ENCODE measurements around the gene DLL4.

Gene DLL4

DNA sequence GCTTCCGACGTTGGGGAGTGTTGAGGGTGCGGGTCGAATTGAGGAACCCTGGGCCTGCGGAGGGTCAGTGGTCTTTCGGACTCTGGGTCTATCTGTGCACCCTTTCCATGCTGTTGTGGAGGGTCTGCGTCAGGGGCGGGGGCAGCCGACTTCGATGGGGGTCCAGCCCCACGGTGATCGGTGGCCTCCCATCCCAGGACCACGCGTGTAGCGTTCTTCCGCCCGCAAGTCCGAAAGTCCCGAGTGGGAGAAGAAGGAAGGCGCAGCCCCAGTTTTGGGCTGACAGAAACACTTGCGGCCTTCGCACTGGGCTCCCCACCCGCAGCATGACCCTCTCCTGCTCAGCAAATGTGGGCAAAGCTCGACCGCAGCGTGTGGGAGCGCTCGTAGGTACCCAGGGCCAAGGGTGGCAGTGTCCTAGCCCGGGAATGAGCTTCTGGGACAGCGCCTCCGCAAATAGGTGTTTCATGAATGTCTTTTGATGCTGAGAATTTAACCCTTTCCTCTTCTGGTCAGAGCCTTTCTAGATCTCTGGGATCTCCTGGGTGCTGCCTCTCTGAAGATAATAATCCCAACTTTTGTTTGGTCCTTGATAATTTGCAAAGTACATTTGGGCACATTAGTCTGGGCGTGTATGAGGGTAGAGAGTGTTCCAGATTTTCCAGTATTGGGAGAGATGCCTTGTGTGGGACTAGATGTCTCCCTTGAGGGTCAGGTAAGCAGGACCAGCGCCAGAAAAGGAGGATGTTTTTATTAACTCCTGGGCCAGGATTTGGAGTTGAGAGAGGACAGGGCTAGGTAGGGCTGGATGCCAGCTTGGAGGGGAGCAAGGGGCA lies 2.3 kb upstream of the DLL4 start:
- no peak for DNase-seq (ENCODE audit: low read depth in 3 of 3, low spot score in 1 of 3)

DNA sequence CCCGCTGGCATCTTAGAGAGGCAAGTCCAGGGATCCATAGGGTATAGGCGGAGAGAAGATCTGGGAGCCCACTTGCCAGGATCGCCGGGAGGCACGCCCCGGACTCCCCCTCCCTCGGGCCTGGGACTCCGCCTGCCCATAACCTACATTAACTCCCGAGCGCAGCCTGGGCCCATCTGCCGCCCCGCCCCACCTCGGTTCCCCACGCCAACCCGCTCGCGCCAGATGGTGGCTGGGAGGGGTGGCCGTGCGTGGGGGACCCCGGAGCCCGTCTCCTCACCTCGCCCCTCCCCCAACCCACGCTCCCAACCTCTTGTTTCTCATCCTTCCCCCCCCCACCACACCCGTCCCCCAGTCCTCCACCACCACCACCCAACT lies 1.7 kb upstream of the DLL4 start:
- no peak for DNase-seq (ENCODE audit: low read depth in 3 of 3, low spot score in 1 of 3)

DNA sequence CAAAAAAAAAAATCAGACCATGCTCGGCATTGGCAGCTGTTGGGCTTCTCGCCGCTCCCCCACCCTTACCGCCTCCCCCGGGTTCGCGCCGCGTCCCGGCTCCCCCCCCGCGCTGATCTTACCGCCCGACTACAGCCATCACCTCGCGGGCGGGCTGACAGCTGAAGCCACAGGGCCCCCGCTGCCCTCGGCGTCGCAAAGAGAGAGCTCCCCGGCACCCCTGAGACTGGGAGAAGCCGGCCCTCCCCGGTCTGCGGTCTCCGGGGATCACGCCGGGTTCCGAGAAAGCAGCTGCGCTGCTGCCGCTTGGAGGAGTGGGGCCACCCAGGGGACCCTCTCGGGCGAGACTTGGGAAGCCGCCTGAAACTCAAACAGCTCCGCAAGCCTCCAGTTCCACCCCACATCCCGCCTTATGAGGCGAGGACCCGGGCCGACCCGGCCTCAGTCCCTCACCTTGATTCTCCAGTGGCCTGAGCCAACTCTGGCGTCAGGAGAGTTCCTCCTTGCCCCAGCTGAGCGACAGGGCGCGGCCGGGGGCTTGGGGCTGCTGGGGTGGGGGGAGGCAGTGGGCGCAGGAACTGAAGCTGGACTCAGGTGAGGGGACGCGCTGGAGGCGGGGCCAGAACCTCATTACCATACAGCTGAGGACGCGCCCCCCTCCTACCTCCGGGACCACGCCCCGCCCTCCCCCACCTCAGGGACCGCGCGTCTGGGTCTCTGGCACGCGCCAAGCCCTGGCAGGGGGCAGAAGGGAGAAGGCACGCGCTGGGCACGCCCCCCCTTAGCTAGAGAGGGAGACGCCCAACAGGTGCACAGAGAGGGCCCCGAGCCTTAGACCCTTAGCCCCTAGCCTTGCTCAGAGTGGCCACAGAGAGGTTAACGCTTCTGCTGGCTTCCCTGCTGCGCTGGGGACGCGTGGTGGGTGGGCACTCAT lies 1.0 kb upstream of the DLL4 start:
- no peak for DNase-seq (ENCODE audit: low read depth in 3 of 3, low spot score in 1 of 3)

DNA sequence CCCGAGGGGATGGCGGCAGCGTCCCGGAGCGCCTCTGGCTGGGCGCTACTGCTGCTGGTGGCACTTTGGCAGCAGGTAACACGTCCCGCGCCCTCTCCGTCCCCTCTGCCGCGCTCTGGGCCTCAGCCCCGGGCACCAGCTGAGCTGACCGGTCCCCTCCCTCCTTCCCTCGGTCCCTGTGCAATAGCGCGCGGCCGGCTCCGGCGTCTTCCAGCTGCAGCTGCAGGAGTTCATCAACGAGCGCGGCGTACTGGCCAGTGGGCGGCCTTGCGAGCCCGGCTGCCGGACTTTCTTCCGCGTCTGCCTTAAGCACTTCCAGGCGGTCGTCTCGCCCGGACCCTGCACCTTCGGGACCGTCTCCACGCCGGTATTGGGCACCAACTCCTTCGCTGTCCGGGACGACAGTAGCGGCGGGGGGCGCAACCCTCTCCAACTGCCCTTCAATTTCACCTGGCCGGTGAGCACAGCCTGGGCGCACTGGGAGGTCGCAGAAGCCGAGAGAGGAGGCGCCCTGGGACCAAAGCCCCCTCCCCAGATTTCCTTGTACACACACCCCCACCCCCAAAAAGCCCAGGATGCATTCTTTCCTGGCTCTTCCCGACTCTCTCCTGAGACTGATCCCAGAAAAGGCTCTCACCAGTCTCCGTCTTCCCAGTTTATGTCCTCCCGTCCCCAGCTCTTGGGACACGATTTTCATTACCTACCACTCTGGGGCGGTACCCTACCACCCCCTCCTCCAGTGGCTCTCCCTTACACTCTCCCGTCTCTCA lies 705 bp downstream of the DLL4 start:
- no peak for DNase-seq (ENCODE audit: low read depth in 3 of 3, low spot score in 1 of 3)

DNA sequence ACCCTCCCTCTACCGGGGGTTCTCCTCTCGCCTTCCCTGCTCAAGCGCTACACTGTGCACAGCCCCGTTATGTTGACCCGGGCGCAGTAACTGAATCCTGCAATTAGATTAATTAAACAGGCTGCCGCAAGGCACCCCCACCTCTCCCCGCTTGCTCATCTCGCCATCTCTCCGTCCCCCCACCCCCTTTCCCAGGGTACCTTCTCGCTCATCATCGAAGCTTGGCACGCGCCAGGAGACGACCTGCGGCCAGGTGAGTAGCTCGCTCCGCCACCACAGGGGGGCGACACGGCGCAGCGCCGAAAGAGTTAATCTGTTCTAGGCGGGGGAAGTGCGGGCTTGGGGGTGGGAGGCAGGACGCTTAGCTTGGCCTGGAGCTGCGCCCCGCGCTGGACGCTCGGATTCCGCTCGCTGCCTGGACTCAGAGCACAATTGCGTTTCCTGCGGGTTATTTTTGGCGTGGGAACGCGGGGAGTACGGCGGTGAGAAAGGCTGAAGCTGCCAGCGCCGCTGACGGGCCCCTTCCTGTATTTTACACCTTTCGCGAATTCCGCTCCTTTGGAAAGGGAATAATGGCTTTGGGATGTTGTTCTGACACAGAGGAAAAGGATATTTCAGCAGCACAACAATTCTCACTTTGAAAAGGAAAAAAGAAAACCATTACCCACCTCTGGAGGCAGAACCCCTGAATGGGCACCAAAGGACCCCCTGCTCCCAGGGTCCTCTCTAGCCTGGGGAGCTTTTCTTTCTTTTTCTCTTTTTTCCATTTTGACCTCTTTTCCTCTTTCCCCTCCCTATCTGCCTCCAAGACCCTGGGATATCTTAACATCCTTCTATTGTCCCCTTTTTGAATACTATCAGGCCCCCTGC lies 1.5 kb downstream of the DLL4 start:
- no peak for DNase-seq (ENCODE audit: low read depth in 3 of 3, low spot score in 1 of 3)

DNA sequence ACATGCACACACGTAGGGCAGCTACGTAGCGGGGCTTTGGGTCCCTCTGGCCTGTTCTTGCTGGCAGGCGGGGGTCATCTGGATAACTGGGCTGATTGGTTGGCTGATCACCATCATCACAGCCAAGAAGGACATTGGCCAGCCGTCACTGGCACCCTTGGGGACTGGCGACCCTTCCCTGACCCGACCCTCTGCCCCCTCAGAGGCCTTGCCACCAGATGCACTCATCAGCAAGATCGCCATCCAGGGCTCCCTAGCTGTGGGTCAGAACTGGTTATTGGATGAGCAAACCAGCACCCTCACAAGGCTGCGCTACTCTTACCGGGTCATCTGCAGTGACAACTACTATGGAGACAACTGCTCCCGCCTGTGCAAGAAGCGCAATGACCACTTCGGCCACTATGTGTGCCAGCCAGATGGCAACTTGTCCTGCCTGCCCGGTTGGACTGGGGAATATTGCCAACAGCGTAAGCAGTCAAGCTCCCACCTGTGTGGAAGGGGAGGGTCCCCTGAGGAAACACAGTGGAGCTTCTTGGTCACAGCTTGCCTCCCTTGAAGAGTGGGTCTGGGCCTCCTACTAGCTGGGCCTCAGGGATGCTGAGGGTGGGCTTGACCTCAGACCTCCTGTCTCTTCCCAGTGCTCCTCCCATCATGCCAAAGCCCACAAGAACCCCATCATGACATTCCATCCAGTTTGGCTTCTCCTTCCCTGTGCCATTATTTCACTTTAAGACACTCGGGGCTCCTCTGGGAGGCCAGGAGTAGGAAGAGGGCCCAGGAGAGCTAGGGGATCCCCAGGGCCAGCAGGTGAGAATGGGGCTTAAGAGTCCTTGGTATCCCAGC lies 2.4 kb downstream of the DLL4 start:
- no peak for DNase-seq (ENCODE audit: low read depth in 3 of 3, low spot score in 1 of 3)

DNA sequence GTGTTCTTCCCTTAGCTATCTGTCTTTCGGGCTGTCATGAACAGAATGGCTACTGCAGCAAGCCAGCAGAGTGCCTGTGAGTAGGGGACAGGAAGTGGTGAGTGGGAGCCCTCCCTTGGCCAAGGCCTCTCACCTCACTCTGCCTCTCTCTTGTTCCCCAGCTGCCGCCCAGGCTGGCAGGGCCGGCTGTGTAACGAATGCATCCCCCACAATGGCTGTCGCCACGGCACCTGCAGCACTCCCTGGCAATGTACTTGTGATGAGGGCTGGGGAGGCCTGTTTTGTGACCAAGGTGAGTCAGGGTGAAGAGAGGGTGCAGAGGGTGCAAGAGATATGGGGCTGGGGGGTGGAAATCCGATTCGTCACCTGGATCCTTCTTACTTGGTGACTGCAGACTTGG lies 3.0 kb downstream of the DLL4 start:
- DNase-seq (ENCODE audit: low read depth in 3 of 3, low spot score in 1 of 3), result no peak

DNA sequence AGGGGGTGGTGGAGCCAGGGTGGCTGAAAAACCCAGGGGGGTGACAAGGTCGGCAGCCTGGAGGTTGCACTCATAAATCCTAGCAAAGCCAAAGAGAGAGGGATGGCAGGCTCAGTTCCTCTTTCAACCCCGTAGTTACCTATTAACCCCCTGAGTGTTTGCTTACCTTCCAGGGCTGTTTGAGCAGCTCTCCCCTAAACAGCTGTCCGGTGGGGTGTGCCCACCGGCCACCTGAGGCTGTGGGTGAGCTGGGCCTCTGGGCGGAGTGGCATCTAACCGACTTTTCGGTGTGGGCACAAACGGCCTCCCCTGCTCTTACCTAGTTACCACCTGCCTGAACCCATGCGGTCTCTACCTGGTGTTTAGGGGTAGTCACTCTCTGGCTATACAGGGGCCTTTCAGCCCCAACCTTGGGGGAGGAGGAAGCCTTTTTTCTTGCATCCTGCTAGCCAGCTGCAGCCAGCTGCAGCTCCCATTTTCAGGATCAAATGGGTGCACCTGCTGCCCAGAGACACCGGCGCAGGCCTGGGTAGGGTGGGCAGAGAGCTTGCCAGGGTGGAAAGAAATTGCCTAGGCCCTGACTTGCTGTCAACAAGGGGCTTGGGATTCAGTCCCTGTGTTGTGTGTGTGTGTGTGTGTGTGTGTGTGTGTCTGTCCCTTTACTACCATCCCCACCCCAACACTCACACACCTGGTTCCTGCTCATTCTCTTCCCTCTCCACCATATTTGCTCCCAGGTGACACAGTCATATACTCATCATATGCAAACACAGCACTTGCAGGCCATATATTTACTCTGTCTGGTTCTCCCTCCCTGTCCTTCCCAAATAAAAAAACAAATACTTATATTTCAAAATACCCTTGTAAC lies 3.7 kb downstream of the DLL4 start:
- no peak for DNase-seq (ENCODE audit: low read depth in 3 of 3, low spot score in 1 of 3)

DNA sequence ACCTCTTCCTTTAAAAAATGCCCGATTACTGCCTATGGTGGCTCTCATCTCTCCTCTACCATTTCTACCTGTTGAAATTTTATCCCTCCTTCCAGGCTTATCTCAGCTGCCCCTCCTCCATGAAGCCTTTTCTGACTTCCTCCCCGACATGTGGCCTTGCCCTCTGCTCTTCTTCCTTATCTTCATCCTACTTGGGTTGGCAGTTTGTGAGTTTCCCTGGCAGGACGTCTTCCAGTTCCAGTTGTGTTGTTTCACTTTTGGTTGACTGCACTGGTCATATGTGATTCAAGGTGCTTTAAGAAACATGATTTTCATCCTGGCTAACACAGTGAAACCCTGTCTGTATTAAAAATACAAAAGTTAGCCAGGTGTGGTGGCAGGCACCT lies 4.4 kb downstream of the DLL4 start:
- DNase-seq (ENCODE audit: low read depth in 3 of 3, low spot score in 1 of 3), result no peak

DNA sequence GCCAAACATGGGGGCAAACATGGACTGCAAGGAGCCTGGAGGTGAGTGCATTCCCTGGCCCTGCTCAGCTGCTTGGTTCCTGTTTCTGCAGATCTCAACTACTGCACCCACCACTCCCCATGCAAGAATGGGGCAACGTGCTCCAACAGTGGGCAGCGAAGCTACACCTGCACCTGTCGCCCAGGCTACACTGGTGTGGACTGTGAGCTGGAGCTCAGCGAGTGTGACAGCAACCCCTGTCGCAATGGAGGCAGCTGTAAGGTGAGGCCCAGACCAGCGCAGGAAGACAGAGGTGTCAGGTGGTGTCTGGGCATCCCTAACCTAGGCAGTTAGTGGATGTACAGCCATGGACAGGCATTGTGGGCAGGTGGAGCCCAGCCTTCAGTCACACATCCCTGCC lies 5.3 kb downstream of the DLL4 start:
- no peak for DNase-seq (ENCODE audit: low read depth in 3 of 3, low spot score in 1 of 3)

DNA sequence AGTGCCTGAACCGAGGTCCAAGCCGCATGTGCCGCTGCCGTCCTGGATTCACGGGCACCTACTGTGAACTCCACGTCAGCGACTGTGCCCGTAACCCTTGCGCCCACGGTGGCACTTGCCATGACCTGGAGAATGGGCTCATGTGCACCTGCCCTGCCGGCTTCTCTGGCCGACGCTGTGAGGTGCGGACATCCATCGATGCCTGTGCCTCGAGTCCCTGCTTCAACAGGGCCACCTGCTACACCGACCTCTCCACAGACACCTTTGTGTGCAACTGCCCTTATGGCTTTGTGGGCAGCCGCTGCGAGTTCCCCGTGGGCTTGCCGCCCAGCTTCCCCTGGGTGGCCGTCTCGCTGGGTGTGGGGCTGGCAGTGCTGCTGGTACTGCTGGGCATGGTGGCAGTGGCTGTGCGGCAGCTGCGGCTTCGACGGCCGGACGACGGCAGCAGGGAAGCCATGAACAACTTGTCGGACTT lies 7.1 kb downstream of the DLL4 start:
- DNase-seq (ENCODE audit: low read depth in 3 of 3, low spot score in 1 of 3), result no peak

DNA sequence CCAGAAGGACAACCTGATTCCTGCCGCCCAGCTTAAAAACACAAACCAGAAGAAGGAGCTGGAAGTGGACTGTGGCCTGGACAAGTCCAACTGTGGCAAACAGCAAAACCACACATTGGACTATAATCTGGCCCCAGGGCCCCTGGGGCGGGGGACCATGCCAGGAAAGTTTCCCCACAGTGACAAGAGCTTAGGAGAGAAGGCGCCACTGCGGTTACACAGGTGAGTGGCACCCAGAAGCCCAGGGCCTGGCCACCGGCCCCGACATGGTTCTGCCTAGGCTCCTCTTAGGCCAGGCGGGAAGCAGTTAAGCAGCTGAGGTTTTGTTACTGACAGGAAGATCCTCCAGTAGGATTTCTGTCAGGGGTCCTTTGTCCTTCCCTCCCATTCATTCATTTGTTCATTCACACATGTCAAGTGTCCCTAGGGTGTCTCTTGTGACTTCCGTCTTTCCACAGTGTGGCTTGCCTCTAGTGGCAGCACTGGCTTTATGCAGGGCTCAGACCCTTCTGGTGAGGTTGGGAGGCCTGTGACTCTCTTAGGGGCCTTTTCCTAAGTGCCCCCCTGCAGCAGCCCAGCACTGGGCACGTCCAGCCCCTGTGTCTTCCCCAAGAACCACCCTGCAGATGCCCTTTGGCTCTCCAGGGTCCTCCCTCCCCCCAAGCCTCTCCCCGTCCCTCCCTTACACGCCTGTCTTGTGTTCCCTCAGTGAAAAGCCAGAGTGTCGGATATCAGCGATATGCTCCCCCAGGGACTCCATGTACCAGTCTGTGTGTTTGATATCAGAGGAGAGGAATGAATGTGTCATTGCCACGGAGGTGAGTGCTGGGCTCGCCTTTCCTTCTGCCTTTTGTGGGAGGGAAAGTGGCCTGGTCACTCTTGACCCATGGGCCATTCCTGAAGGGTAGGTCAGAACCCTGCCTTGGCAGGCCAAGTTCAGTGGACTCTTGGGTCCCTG lies 7.8 kb downstream of the DLL4 start:
- no peak for DNase-seq (ENCODE audit: low read depth in 3 of 3, low spot score in 1 of 3)

DNA sequence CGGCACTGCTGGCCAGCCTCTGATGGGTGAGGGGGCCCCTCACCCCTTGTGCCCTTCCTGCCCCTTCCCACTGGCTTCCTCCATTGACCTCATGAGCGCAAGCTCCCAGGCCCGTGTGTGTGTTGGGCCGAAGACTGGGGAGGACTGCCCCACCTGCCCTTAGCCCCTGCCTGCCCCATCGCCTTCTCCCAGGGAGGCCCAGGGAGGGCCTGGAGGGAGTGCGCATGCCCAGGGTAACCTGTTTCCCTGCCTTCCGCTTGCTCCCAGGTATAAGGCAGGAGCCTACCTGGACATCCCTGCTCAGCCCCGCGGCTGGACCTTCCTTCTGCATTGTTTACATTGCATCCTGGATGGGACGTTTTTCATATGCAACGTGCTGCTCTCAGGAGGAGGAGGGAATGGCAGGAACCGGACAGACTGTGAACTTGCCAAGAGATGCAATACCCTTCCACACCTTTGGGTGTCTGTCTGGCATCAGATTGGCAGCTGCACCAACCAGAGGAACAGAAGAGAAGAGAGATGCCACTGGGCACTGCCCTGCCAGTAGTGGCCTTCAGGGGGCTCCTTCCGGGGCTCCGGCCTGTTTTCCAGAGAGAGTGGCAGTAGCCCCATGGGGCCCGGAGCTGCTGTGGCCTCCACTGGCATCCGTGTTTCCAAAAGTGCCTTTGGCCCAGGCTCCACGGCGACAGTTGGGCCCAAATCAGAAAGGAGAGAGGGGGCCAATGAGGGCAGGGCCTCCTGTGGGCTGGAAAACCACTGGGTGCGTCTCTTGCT lies 8.8 kb downstream of the DLL4 start:
- DNase-seq (ENCODE audit: low read depth in 3 of 3, low spot score in 1 of 3), result no peak

DNA sequence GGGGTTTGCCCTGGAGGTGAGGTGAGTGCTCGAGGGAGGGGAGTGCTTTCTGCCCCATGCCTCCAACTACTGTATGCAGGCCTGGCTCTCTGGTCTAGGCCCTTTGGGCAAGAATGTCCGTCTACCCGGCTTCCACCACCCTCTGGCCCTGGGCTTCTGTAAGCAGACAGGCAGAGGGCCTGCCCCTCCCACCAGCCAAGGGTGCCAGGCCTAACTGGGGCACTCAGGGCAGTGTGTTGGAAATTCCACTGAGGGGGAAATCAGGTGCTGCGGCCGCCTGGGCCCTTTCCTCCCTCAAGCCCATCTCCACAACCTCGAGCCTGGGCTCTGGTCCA lies 9.4 kb downstream of the DLL4 start:
- DNase-seq (ENCODE audit: low read depth in 3 of 3, low spot score in 1 of 3), result no peak

DNA sequence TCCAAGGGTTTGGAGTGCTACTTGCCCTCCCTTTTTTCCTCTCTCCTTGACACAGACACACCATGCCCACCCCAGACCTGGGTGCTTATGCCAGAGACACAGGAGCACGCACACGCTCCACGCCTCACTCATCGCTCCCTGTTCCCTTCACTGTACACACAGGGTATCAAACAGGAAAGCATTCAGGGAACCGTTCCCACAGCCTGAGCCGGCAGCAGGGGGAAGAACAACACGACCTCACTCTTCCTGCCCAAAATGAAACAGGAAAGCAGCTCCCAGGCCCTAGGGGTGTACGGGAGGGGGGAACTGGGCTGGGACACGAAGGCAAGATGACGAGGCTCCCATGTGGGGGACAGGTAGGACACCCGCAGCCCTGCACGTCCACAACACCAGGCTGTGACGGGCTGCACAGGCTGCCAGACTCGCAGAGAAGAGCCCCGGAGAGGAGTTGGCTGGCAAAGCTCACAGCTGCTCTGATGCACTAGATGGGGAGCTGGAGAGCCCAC lies 11.2 kb downstream of the DLL4 start:
- DNase-seq (ENCODE audit: low read depth in 3 of 3, low spot score in 1 of 3), result no peak

DNA sequence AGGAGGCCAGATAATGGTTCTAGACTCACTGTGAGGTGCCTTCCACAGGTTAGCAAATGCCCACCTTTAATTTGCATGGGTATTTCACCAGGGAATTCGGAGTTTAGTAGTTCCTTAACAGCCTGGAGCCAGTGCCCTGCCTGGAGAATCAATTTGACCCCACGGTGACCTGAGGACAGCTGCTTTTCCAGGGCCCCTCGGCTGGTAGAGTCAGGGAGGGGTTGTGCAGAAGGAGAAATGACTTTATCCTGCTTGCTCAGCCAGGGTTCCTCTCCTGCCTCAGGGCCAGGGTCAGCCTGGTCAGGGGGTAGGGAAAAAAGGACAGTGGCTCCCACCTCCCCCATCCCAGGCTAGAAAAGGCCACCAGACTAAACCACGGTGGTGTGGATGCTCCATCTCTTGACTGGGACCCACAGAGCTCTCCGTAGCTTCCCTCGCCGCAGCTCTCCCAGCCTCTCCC lies 12.0 kb downstream of the DLL4 start:
- DNase-seq (ENCODE audit: low read depth in 3 of 3, low spot score in 1 of 3), result no peak
